Astrocyte of the cerebellum (primary cell): Measurements from ENCODE around the gene MGRN1.

Experiments
- DNase-seq: peaks from one replicate; pipeline ENCODE4 v3.0.0-alpha.2; 2011; ENCODE audit warnings: low read depth
- H3K4me3 ChIP-seq: 2 replicates; pipeline ENCODE4 v1.5.1; 2011; ENCODE audit warnings: mild to moderate bottlenecking, low read depth, low read length, moderate library complexity
- in situ Hi-C: cut with HindIII; loops from 2 replicates; pipeline ENCODE4 v1.10.0; 2017; ENCODE audit warnings: low sequenced_read_pairs
- TF ChIP-seq, protein P1 (sequence below): IDR thresholded peaks from 2 replicates; pipeline ENCODE4 v1.5.1; 2012; ENCODE audit warnings: low read length, low read depth, moderate library complexity, mild to moderate bottlenecking; ENCODE audit errors: missing control alignments

Gene MGRN1

GRCh38 chr16:4677994-4678393 lies 53.4 kb downstream of the MGRN1 start:
- in situ Hi-C loops, result no loop called here
- no peak overlapping the region for H3K4me3 ChIP-seq
- TF ChIP-seq, protein P1, sequence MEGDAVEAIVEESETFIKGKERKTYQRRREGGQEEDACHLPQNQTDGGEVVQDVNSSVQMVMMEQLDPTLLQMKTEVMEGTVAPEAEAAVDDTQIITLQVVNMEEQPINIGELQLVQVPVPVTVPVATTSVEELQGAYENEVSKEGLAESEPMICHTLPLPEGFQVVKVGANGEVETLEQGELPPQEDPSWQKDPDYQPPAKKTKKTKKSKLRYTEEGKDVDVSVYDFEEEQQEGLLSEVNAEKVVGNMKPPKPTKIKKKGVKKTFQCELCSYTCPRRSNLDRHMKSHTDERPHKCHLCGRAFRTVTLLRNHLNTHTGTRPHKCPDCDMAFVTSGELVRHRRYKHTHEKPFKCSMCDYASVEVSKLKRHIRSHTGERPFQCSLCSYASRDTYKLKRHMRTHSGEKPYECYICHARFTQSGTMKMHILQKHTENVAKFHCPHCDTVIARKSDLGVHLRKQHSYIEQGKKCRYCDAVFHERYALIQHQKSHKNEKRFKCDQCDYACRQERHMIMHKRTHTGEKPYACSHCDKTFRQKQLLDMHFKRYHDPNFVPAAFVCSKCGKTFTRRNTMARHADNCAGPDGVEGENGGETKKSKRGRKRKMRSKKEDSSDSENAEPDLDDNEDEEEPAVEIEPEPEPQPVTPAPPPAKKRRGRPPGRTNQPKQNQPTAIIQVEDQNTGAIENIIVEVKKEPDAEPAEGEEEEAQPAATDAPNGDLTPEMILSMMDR, result no peak
- no peak for DNase-seq

GRCh38 chr16:4678596-4678995 lies 54.0 kb downstream of the MGRN1 start:
- no peak for DNase-seq
- TF ChIP-seq, protein P1, result no peak
- no peak overlapping the region for H3K4me3 ChIP-seq
- in situ Hi-C loops, result no loop called here

DNA sequence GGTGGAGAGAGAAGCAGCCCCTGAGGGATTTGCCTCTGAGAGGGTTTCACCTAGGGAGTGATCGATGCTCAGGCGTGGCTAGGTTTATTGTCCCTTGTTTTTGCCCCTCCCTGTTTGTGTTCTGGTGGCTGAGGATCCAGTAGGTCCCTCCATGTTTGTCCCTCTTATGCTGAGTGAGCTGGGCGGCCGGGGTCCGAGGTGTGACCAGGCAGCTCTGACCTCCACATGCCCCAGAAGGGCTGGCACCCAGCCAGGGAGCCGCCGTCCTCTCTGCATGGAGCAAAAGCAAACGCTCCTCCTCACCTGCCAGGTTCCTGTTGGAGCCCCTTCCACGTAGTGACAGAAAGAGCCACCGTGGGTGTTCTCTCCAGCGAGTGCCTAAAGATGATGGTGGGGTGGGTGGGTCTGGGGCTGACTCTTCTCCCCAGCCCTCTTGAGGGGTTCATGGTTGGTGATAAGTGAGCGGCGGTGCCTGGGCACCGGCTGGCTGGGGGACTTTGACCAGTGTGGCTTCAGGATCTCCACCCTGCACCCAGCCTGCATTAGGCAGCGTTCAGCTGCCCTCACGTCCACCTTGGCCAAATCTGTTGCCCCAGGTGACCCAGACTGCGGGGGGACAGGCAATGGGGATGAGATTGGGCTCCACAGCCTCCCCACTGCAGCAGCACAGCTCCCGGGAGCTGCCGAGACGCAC lies 54.7 kb downstream of the MGRN1 start:
- no peak for DNase-seq
- no peak overlapping the region for H3K4me3 ChIP-seq
- TF ChIP-seq, protein P1, result no peak
- in situ Hi-C loops, result no loop called here

DNA sequence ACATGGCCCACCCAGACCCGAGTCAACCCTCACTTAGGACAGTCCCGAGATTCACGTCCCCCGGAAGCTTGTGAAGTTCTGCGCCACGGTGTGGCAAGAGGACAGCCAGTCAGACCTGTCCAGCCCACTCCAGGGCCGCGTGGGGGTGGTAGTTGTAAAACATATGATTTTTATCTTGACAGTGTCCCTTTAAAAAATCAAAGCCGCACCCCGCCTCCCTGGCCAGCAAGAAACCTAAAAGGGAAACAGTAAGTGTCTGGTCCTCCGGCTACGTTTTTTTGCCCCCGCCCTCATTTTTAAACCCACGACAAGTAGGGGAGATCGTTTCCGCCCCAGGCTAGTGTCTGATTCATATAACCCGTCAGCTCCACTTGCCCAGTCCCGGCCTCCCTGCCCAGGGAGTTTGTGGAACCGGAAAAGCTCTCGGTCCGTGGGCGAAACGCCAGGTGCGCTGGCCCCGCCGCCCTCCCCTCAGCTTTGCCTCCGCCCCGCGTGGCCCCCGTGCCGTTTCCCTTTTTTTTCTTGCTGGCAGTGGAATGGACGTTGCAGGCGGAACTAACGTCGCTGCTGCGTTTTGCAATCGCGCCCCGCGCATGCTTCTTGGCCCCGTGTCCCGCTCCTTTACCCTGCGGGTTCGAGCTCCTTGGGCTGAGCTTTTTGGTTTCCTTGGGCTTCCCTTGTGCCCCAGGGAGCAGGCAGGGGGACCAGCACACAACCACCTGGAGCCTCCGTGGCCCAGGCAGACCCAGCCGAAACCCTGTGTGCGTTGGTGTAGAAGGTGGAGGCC lies 55.4 kb downstream of the MGRN1 start:
- H3K4me3 ChIP-seq, result no peak overlapping the region
- DNase-seq, result no peak
- TF ChIP-seq, protein P1, result no peak
- in situ Hi-C loops, result no loop called here

- in situ Hi-C loops, result no loop called here
- TF ChIP-seq, protein P1, result no peak
- DNase-seq, result no peak
- no peak overlapping the region for H3K4me3 ChIP-seq
Measured at GRCh38 chr16:4680673-4681470, 56.2 kb downstream of the MGRN1 start.

- no peak overlapping the region for H3K4me3 ChIP-seq
- in situ Hi-C loops, result no loop called here
- no peak for DNase-seq
- TF ChIP-seq, protein P1, result no peak
Measured at GRCh38 chr16:4681471-4682083, 57.0 kb downstream of the MGRN1 start.
